ENCODE measurements around the gene LTA4H. TPM values are rescaled to one million over a fixed set of nuclear protein-coding genes. Genes with fewer than 3 reads are reported as not detected.
A peak's percentile ranks its signal among the peaks of the same experiment; 100 is the strongest.

LTA4H gene
- total and polyA plus RNA-seq, 7 donors = 39.6 to 77.3 (median 58.6) TPM

GRCh38 chr12:96028538-96028937 lies 6.8 kb downstream of the LTA4H start:
- no peaks in the 10 kb centered on the region for H3K27me3 ChIP-seq
- WGBS, 2 donors = 81 to 84% methylated on average over 1 of the region's 1 CpG
- no peak for TF ChIP-seq CTCF (IDR thresholded peaks at IDR 0.05)
- TF ChIP-seq POLR2A (IDR thresholded peaks at IDR 0.05) = no peak
- TF ChIP-seq POLR2AphosphoS5 (IDR thresholded peaks at IDR 0.05) = no peak
- TF ChIP-seq EP300 (IDR thresholded peaks at IDR 0.05) = no peak
- DNase-seq = no peak
- no peak overlapping the region for H3K4me3 ChIP-seq
- peaks cover 0 to 11% (median 7%) of the 10 kb centered on the region in 4 donors for H3K4me1 ChIP-seq
- H3K27ac ChIP-seq = no peak overlapping the region
- H3K36me3 ChIP-seq = peaks cover 0 to 49% (median 5%) of the 10 kb centered on the region in 4 donors
- H3K9me3 ChIP-seq = no peaks in the 10 kb centered on the region
- intact Hi-C loops (cut with DNase I) = no loop called here

DNA sequence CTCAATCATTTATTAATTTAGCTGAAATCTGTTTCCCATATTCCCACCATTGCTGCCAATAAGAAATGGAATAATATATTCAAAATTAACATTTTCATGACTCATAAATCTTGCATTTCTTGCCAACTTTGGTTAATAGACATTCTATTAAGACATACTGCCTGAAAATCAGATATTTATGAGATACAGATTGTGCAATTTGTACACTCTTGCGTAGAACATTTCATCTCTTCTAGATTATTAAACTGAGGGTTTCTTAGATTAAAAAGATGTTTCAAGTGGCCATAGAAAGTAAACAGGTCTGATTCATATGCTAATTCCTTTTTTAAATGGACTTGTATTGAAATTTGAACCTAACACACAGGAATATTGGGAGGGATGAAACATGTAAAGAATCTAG lies 9.1 kb downstream of the LTA4H start:
- Histone ChIP-seq H3K4me1 (no peaks in the 10 kb centered on the region), H3K27ac (no peak overlapping the region), H3K4me3 (no peak overlapping the region), H3K9me3 (no peaks in the 10 kb centered on the region), H3K27me3 (no peaks in the 10 kb centered on the region), H3K36me3 (peaks cover 4 to 71% (median 18%) of the 10 kb centered on the region in 4 donors)
- no peak for DNase-seq
- intact Hi-C loops (cut with DNase I) = no loop called here
- TF ChIP-seq POLR2A (IDR thresholded peaks at IDR 0.05) (no peak), EP300 (IDR thresholded peaks at IDR 0.05) (no peak), POLR2AphosphoS5 (IDR thresholded peaks at IDR 0.05) (no peak)
- 97% methylated on average over 1 of the region's 1 CpG for WGBS, 2 donors

DNA sequence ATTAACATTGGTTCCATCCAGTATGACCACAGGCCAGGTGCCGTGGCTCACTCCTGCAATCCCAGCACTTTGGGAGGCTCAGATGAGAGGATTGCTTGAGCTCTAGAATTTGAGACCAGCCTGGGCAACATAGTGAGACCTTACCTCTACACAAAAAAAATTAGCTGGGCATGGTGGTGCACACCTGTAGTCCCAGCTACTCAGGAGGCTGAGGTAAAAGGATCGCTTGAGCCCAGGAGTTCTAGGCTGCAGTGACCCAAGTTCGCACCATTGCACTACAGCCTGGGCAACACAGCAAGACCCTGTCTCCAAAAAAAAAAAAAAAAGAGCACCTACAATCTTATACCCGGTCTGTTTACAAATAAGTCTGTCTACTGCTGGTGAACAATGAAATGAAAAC lies 9.9 kb downstream of the LTA4H start:
- Histone ChIP-seq H3K27me3 (no peaks in the 10 kb centered on the region), H3K36me3 (peaks cover 4 to 79% (median 19%) of the 10 kb centered on the region in 4 donors), H3K4me1 (no peaks in the 10 kb centered on the region), H3K27ac (no peak overlapping the region), H3K9me3 (no peaks in the 10 kb centered on the region), H3K4me3 (no peak overlapping the region)
- intact Hi-C loops (cut with DNase I) = no loop called here
- no peak for DNase-seq
- TF ChIP-seq POLR2A (IDR thresholded peaks at IDR 0.05) (no peak), CTCF (IDR thresholded peaks at IDR 0.05) (no peak), EP300 (IDR thresholded peaks at IDR 0.05) (no peak), POLR2AphosphoS5 (IDR thresholded peaks at IDR 0.05) (no peak)
- WGBS, 2 donors = 95 to 97% methylated on average over 4 of the region's 4 CpGs

GRCh38 chr12:96020314-96021003 lies 14.9 kb downstream of the LTA4H start:
- DNase-seq = no peak
- Histone ChIP-seq H3K9me3 (no peaks in the 10 kb centered on the region), H3K4me3 (no peak overlapping the region), H3K4me1 (no peaks in the 10 kb centered on the region), H3K36me3 (peaks cover 4 to 97% (median 19%) of the 10 kb centered on the region in 4 donors), H3K27me3 (no peaks in the 10 kb centered on the region), H3K27ac (no peak overlapping the region)
- 65 to 88% methylated on average over 3 of the region's 3 CpGs for WGBS, 2 donors
- TF ChIP-seq EP300 (IDR thresholded peaks at IDR 0.05) (no peak), POLR2A (IDR thresholded peaks at IDR 0.05) (no peak)
- intact Hi-C loops (cut with DNase I) = no loop called here

GRCh38 chr12:96015672-96016071 lies 19.7 kb downstream of the LTA4H start:
- intact Hi-C loops (cut with DNase I) = no loop called here
- Histone ChIP-seq H3K36me3 (peaks cover 15 to 97% (median 20%) of the 10 kb centered on the region in 4 donors), H3K4me3 (no peak overlapping the region), H3K27ac (no peak overlapping the region), H3K9me3 (no peaks in the 10 kb centered on the region), H3K4me1 (peaks cover 0 to 4% (median 0%) of the 10 kb centered on the region in 4 donors), H3K27me3 (no peaks in the 10 kb centered on the region)
- DNase-seq = no peak
- TF ChIP-seq EP300 (IDR thresholded peaks at IDR 0.05) = no peak
- peak in 1 of 4 experiments; percentile 23 for TF ChIP-seq CTCF (IDR thresholded peaks at IDR 0.05)
- WGBS, 2 donors = 83 to 91% methylated on average over 5 of the region's 5 CpGs
